OCI-LY1 (cell line): ENCODE data around the gene FAM9C.

Source experiments
- CTCF ChIP-seq: fragments of 200-600 bp; sonication (generic), shearing (Covaris generic); IDR thresholded peaks from 2 replicates; pipeline ENCODE4 v1.5.1; 2017; ENCODE audit warnings: mild to moderate bottlenecking, antibody characterized with exemption, low read length, moderate library complexity, mixed read lengths
- EZH2 ChIP-seq: fragments of 200-600 bp; sonication (generic), shearing (Covaris generic); IDR thresholded peaks from 2 replicates; pipeline ENCODE4 v1.8.0; 2017; ENCODE audit warnings: borderline replicate concordance, mixed run types, mild to moderate bottlenecking, antibody characterized with exemption, low read length, moderate library complexity, mixed read lengths

DNA sequence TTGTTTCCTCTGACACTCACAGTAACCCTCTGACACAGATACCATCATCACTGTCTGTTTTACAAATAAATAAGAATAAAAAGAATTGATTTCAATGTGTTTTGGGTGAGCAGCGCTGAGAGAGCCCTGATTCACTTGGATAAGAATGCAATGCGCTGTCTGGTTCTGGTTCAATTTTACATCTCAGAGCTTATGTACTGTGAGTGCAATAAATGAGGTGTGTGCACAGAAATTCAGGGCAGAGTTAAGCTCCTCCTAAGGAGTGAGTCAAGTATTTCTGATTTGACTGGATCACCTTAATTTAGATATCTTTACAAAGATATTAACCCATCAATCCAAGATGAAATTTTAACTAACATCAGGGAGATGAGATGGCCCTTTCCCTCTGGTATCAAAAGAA, 11.2 kb downstream of the FAM9C start:
- TF ChIP-seq CTCF (no peak), EZH2 (no peak)
